ENCODE data around the gene SLC23A1.
"Not testable (repeated sequence)": the region's sequence is repeated elsewhere in the genome, so short reads cannot be mapped to it uniquely, and the experiment has no call there.

SLC23A1 gene

DNA sequence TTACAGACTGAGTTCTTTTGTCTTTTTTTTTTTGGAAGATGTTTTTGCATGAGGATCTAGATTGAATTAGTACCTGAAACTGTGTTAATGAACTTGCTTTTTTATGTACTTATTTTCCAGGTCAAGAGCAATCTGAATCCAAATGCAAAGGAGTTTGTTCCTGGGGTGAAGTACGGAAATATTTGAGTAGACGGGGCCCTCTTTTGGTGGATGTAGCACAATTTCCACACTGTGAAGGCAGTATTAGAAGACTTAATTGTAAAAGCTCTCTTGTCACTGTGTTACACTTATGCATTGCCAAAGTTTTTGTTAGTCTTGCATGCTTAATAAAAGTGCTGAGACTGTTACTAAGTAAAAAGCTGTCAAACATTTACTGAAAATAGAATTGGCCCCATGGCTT, 14.5 kb downstream of the SLC23A1 start:
- no peak overlapping the region for H3K4me3 ChIP-seq (ENCODE audit: low read length)
- TF ChIP-seq, protein P1, sequence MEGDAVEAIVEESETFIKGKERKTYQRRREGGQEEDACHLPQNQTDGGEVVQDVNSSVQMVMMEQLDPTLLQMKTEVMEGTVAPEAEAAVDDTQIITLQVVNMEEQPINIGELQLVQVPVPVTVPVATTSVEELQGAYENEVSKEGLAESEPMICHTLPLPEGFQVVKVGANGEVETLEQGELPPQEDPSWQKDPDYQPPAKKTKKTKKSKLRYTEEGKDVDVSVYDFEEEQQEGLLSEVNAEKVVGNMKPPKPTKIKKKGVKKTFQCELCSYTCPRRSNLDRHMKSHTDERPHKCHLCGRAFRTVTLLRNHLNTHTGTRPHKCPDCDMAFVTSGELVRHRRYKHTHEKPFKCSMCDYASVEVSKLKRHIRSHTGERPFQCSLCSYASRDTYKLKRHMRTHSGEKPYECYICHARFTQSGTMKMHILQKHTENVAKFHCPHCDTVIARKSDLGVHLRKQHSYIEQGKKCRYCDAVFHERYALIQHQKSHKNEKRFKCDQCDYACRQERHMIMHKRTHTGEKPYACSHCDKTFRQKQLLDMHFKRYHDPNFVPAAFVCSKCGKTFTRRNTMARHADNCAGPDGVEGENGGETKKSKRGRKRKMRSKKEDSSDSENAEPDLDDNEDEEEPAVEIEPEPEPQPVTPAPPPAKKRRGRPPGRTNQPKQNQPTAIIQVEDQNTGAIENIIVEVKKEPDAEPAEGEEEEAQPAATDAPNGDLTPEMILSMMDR (conservative IDR thresholded peaks at IDR 0.05; ENCODE audit: low read length) = no peak
- DNase-seq (ENCODE audit: low read depth) = no peak

DNA sequence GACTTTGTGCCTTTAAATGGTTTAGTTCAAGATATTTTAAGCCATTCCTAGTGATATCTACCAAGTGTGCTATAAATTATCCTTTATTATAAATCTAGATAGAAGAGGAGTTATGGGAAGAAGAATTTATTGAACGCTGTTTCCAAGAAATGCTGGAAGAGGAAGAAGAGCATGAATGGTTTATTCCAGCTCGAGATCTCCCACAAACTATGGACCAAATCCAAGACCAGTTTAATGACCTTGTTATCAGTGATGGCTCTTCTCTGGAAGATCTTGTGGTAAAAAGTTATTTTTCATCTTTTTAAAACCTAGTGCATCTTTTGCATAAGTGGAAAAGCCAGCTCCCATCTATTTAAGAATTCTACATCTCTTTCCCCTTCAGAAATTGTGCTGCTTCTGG, 18.6 kb downstream of the SLC23A1 start:
- no peak for DNase-seq (ENCODE audit: low read depth)
- TF ChIP-seq, protein P1 (conservative IDR thresholded peaks at IDR 0.05; ENCODE audit: low read length) = no peak
- no peak overlapping the region for H3K4me3 ChIP-seq (ENCODE audit: low read length)

DNA sequence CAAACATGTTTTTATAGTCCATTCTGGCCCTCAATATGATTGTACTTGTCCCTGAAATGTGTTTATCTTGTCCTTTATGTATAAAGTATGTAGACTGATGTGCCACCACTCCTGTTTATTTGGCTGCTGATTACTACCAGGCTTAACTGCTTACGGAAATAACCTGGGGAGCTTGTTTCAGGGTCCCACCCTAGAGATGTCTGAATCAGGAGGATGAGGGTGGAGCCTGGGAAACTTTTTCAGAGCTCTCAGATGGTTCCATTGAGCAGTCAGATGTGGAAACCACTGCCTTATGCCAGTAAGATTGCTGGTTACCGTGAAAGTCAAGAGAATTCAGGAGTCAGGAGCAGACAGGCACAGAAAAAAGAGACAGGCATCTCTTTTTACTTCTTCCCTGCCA, 19.2 kb downstream of the SLC23A1 start:
- TF ChIP-seq, protein P1 (conservative IDR thresholded peaks at IDR 0.05; ENCODE audit: low read length) = no peak
- H3K4me3 ChIP-seq (ENCODE audit: low read length) = no peak overlapping the region
- DNase-seq (ENCODE audit: low read depth) = no peak

DNA sequence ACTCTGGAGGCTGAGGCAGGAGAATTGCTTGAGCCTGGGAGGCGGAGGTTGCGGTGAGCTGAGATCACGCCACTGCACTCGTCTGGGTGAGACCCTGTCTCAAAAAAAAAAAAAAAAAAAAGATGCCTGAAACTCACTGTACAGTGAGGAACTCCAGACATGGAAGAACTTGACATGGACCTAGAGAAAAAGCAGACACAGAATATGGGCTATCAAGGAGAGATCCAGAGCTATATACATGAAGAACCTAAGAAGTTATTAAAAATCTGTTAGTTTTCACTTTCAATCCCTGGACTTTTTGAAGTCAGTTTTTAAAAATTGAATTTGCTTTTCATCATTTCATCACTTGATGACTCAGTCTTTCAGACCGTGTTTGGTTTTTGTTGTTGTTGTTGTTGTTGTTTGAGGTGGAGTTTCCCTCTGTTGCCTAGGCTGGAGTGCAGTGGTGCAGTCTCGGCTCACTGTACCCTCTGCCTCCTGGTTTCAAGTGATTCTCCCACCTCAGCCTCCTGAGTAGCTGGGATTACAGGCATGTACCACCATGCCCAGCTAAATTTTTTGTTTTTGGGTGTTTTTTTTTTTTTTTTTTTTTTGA, 21.2 kb downstream of the SLC23A1 start:
- no peak overlapping the region for H3K4me3 ChIP-seq (ENCODE audit: low read length)
- DNase-seq (ENCODE audit: low read depth) = no peak
- TF ChIP-seq, protein P1 (conservative IDR thresholded peaks at IDR 0.05; ENCODE audit: low read length) = no peak

DNA sequence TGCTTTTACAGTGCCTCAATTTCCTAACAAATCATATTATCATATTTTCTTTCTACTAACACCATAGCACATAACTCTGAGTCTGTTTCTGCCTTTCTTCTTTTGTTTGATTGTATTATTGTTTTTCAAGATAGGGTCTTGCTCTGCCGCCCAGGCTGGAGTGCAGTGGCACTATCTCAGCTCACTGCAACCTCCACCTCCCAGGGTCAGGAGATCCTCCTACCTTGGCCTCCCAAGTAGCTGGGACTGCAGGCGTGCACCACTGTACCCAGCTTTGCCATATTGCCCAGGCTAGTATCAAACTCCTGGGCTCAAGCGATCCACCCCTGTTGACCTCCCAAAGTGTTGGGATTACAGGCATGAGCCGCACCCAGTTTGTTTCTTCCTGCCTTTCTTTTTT, 22.7 kb downstream of the SLC23A1 start:
- DNase-seq (ENCODE audit: low read depth) = no peak
- no peak overlapping the region for H3K4me3 ChIP-seq (ENCODE audit: low read length)
- TF ChIP-seq, protein P1 (conservative IDR thresholded peaks at IDR 0.05; ENCODE audit: low read length) = no peak

DNA sequence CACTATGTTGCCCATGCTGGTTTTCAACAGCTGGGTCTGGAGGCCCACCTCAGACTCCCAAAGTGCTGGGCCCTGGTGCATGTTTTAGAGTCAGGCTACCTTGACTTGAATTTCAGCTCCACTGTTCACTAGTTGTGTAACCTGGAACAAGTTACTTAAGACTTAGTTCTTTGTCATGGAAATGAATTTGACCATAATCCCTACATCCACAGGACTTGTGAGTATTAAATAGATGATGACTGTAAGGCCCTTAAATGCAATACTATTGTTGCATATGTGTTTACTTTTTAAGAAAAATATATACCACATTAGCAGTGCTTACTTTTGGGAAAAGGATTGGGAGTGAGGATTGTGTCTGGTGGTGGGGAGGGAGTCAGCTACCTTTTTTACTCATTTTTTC, 25.0 kb downstream of the SLC23A1 start:
- no peak for DNase-seq (ENCODE audit: low read depth)
- H3K4me3 ChIP-seq (ENCODE audit: low read length) = no peak overlapping the region
- TF ChIP-seq, protein P1 (conservative IDR thresholded peaks at IDR 0.05; ENCODE audit: low read length) = no peak

DNA sequence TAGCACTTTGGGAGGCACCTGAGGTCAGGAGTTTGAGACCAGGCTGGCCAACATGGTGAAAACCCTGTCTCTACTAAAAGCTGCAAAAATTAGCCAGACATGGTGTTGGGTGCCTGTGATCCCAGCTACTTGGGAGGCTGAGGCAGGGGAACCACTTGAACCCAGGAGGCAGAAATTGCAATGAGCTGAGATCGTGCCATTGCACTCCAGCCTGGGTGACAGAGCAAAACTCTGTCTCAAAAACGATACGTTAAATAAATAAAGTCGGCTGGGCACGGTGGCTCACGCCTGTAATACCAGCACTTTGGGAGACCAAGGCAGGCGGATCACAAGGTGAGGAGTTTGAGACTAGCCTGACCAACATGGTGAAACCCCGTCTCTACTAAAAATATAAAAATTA, 27.2 kb downstream of the SLC23A1 start:
- not testable (repeated sequence) for H3K4me3 ChIP-seq (ENCODE audit: low read length); DNase-seq (ENCODE audit: low read depth)

DNA sequence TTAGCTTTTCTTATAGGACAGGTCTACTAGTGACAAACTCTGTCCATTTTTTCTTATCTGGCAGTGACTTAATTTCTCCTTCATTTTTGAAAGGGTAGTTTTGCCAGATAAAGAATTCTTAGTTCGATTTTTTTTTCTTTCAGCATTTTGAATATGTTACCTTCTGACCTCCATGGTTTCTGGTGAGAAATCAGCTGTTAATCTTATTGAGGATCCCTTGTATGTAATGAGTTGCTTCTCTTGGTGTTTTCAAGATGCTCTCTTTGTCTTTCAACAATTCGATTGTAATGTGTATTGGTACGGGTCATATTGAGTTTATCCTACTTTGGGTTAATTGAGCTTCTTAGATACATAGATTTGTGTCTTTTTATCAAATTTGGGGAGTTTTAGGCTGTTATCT, 28.9 kb downstream of the SLC23A1 start:
- no peak for DNase-seq (ENCODE audit: low read depth)
- TF ChIP-seq, protein P1 (conservative IDR thresholded peaks at IDR 0.05; ENCODE audit: low read length) = no peak
- no peak overlapping the region for H3K4me3 ChIP-seq (ENCODE audit: low read length)

DNA sequence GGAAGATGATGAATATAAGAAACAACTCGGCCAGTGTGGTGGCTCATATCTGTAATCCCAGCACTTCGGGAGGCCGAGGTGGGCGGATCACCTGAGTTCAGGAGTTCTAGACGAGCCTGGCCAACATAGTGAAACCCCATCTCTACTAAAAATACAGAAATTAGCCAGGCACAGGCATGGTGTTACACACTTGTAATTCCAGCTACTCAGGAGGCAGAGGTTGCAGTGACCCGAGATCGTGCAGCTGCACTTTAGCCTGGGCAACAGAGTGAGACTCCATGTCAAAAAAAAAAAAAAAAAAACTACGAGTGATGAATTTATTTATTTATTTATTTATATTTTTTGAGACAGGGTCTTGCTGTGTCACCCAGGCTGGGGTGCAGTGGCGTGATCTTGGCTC, 35.2 kb downstream of the SLC23A1 start:
- not testable (repeated sequence) for H3K4me3 ChIP-seq (ENCODE audit: low read length); DNase-seq (ENCODE audit: low read depth)

DNA sequence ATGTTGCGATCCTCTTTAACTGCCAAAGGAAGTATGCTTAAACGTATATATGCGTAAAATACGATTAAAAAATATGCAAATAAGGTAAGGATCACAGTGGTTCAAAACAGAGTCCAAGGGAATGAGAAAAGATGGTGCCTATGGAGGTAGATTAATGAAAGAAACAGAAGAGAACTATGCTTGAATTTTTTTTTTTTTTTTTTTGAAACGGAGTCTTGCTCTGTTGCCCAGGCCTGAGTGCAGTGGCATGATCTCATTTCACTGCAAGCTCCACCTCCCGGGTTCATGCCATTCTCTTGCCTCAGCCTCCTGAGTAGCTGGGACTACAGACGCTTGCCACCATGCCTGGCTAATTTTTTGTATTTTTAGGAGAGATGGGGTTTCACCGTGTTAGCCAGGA, 37.7 kb downstream of the SLC23A1 start:
- not testable (repeated sequence) for H3K4me3 ChIP-seq (ENCODE audit: low read length); DNase-seq (ENCODE audit: low read depth)

Data from AG10803 (cell line).